Activated naive CD4-positive, alpha-beta T cell treated with anti-CD3 and anti-CD28 coated beads, Interleukin-2, amount 50 U/mL, for 16 hours (primary cell): Measurements from ENCODE around the gene TMEM45A.
"Not testable (repeated sequence)": the region's sequence is repeated elsewhere in the genome, so short reads cannot be mapped to it uniquely, and the experiment has no call there.

Experiments used
- DNase-seq: peaks from one replicate; pipeline ENCODE4 v3.0.0-alpha.2; 2020

Gene TMEM45A

GRCh38 chr3:100536093-100536492 is 43.7 kb downstream of the TMEM45A start:
- DNase-seq, result no peak

GRCh38 chr3:100537646-100538338 is 45.4 kb downstream of the TMEM45A start:
- no peak for DNase-seq

DNA sequence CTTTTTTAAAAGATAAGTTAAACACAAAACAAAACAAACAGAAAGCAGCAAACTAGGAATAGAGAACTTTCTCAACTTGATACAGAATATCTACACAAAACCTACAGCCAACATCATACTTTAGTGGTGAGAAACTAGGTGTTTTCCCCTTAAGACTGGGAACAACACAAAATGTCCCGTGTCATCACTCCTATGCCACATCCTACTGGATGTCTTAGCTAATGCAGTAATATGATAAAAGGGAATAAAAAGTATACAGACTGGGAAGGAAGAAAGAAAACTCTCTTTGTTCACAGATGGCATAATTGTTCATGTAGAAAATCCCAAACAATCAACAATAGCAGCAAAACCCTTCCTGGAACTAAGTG is 45.9 kb downstream of the TMEM45A start:
- no peak for DNase-seq

GRCh38 chr3:100540791-100541334 is 48.4 kb downstream of the TMEM45A start:
- no peak for DNase-seq

GRCh38 chr3:100541428-100541827 is 49.0 kb downstream of the TMEM45A start:
- DNase-seq, result not testable (repeated sequence)

DNA sequence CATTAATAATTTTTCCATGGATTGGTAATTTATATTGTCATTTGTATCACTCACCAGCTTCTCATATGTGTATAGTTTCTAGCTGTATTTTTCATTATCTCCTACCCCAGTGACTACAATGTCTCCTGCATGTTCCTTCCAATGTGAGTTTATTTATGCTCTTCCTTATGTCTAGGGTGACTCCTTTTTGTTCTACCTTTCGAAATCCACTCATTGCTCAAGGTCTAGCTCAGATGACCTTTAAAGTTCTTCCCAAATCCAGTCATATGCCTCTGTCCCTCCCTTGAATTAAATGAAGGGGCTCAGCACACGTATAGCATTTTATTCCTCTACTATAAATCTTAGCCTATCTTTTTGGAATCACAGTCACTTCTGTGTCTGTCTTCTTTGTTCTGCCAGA is 53.0 kb downstream of the TMEM45A start:
- no peak for DNase-seq

GRCh38 chr3:100546020-100546744 is 53.8 kb downstream of the TMEM45A start:
- no peak for DNase-seq

DNA sequence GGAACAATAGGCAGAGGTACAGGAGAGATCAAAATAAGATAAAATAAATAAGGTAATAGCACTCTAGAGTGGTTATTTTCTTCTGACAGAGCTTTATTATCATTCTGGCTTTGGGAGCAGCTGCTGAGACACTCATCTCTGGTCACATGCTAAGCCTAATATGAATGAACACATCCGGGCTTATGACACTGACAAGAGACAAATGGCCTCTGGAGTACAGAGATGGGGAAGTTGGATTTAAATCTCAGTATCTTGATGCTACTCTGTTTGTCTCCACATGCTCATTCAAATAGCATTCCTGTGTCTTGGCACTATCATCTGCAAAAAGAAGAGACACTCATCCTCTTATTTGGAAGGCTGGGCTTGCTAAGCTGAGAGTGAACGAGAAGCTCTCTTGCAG is 55.6 kb downstream of the TMEM45A start:
- no peak for DNase-seq

- no peak for DNase-seq
Observed at GRCh38 chr3:100553618-100554372, 61.4 kb downstream of the TMEM45A start.

DNA sequence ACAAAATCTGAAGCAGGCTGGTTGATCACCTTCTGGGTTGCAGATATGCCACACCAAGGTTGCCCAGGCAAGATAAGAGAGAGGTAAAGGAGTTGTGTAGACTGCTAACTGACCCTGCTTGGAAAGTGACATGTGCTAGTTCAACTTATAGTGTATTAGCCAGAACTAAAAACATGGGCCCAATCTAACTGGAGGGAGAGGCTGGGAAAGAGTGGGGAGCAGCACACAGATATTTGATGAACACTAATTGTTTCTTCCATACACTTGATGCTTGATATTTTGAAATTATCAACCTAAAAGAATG is 61.9 kb downstream of the TMEM45A start:
- DNase-seq, result no peak

DNA sequence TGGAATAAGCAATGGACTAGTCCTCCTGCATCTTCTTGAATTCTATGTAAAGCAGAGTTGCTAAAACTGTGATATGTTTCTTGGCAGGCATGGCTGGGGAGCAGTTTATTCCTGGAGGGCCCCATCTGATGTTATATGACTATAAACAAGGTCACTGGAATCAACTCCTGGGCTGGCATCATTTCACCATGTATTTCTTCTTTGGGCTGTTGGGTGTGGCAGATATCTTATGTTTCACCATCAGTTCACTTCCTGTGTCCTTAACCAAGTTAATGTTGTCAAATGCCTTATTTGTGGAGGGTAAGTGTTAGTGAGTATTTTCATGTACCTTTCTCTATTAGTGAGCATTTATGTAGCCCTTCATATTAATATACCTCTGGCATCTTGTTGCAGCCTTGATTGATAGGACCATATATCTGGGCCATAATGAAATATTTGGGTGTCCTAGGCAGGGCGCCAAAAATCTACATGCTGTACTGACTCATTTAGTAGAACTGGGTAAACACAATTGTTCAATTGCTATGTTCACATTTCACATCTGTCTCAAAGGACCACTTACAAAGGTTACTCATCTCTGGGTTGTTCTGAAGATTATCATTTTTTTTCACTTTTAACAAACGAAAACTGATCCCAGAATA is 64.4 kb downstream of the TMEM45A start:
- no peak for DNase-seq

GRCh38 chr3:100558233-100558632 is 65.8 kb downstream of the TMEM45A start:
- no peak for DNase-seq

- DNase-seq, result no peak
Observed at GRCh38 chr3:100560426-100560825, 68.0 kb downstream of the TMEM45A start.

DNA sequence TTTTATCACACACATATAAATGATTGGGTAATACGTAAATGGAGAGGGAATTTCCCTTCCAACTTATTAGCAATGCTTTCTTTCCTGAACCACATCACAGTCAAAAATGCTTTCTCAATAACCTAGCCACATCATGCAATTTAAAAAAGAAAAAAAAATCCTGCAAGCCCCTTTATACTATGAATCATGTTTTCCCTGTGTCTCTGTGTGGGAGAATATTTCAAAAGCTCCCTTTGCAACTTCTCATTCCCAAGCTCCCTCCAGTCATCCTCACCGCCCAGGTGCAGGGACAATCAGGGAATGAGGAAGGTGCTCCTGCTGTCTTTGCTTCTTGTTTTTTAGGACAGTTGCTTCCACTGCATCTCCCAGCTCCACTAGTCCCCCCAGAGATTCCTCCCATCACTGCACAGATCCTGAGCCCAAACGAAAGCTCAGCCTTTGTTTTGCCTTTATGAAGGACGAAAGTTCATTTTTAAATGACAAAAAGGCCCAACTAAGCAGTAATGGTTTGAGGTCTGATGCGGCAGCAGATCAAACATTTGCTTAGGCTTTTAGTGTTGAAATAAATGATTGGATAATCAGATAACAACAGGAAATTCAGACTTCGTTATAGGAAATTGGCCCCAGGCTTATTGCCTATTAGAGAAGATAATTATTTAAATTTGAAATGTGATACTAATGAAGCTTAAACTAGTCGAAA is 69.2 kb downstream of the TMEM45A start:
- DNase-seq, result no peak

- DNase-seq, result no peak
Observed at GRCh38 chr3:100562224-100562857, 69.9 kb downstream of the TMEM45A start.

- DNase-seq, result no peak
Observed at GRCh38 chr3:100563228-100563627, 70.8 kb downstream of the TMEM45A start.

DNA sequence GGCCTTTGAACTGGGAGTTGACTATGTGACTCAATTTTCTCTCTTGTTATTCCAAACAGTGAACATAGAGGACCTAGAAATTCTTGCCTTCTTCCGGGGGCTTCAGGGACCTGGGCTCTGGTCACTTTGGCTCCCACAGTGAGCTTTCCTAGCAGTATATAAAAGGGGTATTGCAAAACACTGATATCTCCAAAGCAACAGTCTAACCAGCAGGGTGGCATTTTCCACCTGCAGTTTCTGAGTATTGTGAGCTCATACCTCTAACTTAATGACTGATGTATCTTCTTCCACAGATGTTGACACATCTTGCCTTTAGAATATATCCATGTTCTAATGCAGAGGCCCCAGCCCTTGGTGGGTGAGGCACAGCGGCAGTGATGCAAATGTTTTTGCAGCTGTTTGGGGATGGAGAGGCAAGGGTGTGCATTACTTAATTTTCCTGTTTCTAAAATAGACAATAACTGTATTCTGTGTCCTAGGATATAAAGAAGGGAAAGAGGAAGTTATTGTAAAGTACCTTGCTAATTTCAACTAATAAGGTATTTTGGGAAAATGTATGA is 71.3 kb downstream of the TMEM45A start:
- DNase-seq, result no peak

DNA sequence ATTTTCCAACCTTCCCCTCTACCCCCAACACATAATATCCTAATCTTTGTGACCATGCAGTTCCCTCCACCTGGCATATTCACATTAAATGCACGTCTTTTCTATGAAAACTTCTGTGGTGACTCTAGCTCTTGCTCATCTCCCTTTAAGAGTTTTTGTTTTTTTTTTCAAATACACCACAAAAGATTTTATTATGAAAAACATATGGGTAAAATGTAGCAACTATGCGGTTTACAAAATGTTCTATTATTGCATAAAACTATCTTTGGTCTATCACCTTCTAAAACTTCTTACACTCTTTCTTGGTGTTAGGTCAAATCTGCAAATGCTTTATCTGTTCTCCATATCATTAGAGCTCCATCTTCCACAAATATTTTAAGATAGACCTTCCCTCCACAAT is 78.4 kb downstream of the TMEM45A start:
- DNase-seq, result no peak

DNA sequence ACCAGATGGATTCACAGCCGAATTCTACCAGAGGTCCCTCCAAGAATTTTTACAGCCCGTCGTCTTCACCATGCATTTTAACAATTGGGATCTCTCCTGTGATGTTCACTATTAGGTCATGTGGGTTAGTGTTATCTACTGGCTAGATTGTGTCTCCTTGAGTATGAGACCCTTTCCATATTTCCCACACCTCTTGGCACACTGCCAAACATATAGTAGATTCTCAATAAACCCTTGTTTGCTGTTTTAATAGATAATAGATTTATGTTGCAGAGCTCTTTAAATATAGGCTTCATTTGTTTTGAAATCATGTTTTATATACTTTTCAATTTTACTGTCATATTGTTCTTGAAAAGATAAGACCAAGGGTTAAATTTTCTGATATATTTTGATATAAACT is 82.1 kb downstream of the TMEM45A start:
- DNase-seq, result no peak

- DNase-seq, result no peak
Observed at GRCh38 chr3:100575704-100576103, 83.3 kb downstream of the TMEM45A start.

DNA sequence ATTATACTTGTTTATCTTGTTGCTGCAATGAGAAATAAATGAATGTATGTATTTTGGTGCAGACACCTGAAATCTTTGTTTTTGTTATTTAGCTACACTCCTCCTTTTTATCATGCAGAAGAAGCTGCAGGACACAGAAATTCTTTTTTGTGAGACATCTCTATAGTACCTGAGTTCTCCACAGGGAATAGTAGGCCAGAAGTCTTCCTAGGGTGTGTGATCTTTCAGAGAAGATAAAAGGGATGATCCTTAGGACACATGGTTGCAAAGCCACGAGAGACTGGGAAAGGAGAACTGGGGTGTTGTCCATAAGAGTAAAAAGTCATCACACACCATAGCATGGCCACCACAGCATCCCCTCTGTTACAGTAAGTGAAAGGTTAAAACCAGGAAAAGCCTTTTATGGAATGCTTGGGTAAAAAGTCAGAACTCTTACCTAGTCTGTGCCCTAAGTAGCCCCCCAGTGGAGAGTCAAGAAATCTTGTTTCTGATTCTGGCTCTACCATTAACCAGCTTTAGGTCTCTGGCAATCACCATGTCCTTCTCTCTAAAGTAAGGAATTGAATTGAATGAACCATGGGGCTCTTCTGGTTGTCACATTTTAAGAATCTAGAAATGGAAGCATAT is 85.1 kb downstream of the TMEM45A start:
- no peak for DNase-seq
